AG20443 (cell line): ENCODE measurements around the gene PRKAR2B.

Experiments
- DNase-seq: peaks from one replicate; pipeline ENCODE4 v3.0.0; 2012; ENCODE audit warnings: low spot score, mixed read lengths

PRKAR2B gene

GRCh38 chr7:107185716-107186115, 141.2 kb downstream of the PRKAR2B start:
- DNase-seq: no peak

DNA sequence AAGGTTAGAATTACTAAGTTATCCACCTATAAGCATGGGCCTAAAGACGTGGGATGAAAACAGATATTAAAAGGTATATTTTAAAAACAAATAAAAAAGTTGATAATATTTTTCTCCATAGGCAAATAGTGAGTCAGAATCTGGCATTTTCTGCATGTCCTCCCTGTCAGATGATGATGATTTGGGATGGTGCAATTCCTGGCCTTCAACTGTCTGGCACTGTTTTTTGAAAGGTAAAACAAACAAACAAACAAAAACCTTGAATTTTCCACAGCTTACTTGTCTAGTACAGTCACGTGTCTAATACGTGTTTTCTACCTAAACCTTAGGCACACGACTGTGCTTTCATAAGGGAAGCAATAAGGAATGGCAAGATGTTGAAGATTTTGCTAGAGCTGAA, 141.7 kb downstream of the PRKAR2B start:
- DNase-seq: no peak

DNA sequence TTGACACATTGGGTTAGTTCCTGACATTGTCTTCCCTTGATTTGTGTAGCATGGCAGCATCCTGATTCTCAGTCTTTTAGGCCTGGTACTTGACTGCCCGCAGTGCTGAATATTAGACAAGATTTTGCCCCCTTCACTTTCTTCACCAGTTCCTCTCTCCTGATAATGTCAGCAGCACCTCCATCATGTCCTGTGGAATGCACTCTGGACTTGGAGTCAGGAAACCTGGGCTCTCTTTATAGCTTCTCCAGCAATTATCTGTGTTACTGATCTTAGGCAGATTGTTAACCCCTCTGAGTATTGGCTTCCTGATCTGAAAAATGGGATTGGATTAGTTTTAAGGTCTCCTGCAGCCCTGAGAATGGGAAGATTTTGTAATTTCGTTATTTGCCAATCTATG, 143.3 kb downstream of the PRKAR2B start:
- no peak for DNase-seq

GRCh38 chr7:107190090-107190489, 145.6 kb downstream of the PRKAR2B start:
- no peak for DNase-seq

DNA sequence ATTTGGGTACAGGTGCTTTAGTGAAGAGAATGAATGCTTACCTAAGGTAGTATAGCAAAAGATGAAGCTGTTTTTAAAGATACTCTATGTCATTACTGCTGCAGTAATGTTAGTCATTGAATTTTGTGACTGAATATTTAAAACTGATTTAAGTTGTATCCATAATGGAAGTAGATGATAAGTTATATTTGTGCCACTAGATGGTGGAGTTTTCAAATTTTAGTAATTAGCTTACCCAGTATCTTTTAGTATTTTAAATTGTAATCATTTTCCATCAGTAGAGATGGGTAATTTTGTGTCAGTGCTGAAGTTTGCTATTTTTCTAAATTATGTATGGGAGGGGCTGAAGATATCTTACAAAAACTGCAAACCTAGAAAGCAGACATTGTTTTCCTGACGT, 149.5 kb downstream of the PRKAR2B start:
- no peak for DNase-seq

DNA sequence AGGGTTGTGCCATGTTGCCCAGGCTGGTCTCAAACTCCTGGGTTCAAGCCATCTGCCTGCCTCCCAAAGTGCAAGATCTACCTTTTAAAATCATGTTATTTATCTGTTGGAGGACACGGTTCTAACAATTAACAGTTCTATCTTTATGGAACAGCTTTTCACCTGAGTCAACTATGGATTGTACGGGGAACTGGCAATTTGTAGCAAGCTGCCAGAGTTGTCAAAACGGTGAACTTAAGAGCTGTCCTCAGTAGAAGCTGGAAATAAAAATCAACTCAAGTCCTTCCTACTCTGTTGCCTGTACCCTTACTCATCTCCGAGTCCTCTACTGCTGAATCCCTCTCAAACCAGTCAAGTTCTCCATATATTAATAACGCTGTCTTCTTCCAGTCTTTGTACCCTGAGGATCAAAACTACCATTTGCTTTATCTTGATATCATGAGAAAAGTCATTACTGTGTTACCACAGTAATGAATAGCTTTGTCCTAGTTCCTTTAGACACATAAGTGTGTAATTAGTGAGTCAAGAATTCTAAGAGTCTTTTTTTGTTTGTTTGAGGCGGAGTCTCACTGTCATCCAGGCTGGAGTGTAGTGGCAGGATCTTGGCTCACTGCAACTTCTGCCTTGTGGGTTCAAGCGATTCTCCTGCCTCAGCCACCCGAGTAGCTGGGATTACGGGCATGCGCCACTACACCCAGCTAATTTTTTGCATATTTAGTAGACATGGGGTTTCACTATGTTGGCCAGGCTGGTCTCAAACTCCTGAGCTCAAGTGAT, 152.5 kb downstream of the PRKAR2B start:
- DNase-seq: no peak

DNA sequence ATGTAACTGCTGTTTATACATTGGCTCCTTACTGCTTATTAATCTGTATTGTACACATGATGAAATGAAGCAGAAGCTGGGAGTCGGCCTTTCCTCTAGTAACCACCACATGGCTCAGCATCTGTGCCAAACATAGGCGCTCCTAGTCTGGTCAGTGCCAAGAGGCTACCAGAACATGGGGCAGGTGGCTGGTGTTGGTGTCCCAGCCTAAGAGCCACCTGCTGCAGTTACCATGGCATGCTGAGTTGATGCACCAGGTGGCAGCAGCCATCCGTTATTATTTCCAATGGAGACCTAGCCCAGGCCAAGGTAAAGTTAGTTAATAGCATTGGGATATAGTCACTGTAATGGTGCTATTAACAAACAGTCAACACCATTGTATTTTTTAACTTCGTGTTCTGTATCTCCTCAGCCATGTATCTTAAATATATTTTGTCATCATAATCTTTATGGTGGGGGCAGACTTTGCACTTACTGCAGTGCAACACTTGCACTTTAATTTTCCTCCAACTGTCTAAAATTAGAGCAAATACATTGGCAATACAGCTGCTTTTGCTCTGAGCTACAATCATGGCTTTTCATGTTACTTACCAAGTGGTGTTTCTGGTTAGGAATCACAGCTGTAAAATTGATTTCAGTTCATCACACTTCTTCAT, 157.4 kb downstream of the PRKAR2B start:
- DNase-seq: peak; percentile 21

- DNase-seq: no peak
These were observed 159.1 kb downstream of the PRKAR2B start for GRCh38 chr7:107203607-107204006.

DNA sequence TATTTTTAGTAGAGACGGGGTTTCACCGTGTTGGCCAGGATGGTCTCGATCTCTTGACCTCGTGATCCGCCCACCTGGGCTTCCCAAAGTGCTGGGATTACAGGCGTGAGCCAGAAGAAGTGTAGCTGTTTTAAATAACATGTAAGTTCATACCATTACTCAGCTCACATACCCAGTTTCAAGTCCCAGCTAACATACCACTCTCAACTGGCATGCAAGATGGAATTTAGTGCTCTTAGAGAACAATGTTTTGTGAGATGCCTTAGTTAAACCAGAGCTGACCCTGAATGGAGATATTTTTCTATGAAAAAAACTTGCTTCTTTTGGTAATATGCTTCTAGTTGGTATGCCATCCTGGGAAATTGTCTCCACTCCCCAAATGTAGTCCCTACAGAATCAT, 161.6 kb downstream of the PRKAR2B start:
- no peak for DNase-seq

GRCh38 chr7:107206706-107207105, 162.2 kb downstream of the PRKAR2B start:
- DNase-seq: no peak

DNA sequence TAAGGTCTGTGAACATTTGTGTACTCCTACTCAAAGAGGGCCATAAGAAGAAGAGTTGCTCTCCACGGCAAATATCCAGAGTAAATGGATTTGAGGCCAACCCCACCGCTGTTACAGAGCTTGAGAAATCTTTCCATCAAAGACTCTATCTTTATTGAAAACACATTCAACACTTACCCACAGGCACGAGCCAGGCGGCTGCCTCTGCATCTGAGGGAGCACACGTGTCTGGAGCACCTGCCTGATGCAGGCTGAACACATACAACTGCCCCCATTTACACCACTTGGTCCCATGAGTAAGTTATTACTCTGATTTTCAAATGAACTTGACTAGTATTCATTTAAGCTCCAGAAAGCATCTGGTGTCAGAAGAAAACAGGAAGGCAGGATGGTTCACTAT, 163.0 kb downstream of the PRKAR2B start:
- no peak for DNase-seq

GRCh38 chr7:107208024-107208521, 163.6 kb downstream of the PRKAR2B start:
- DNase-seq: peak; percentile 31

GRCh38 chr7:107208563-107208962, 164.1 kb downstream of the PRKAR2B start:
- DNase-seq: no peak

GRCh38 chr7:107209565-107209964, 165.1 kb downstream of the PRKAR2B start:
- no peak for DNase-seq

DNA sequence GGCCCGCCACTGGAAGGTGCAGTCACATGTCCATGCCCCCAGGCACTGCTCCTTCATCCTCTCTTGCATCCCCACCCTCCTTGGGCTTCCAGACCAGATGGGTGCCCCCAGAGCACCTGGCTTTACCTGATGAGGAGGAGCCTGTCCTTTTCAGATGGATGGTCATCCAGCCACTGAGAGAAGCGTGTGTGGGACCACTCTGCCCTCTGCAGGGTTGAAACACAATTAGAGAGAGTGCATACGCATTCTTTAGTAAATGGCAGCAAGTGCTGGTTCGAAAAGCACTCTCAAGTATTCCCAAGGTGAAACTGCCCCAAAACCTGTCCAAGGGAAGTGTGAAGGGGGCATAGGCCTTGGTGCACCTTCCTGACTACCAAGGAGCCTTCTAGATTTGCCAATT, 165.9 kb downstream of the PRKAR2B start:
- DNase-seq: no peak
